CD1c-positive myeloid dendritic cell (primary cell): Measurements from ENCODE around the gene SRP54.
"Not testable (repeated sequence)": the region's sequence is repeated elsewhere in the genome, so short reads cannot be mapped to it uniquely, and the experiment has no call there.

Source experiments
- DNase-seq: peaks from one replicate; pipeline ENCODE4 v3.0.0-alpha.2; 2016; ENCODE audit errors: extremely low spot score

The SRP54 gene

GRCh38 chr14:34983786-34984185 is 994 bp downstream of the SRP54 start:
- peak; percentile 49 for DNase-seq

- DNase-seq = no peak
Observed at GRCh38 chr14:34985740-34986139, 2.9 kb downstream of the SRP54 start.

- no peak for DNase-seq
Observed at GRCh38 chr14:34987180-34987579, 4.4 kb downstream of the SRP54 start.

- no peak for DNase-seq
Observed at GRCh38 chr14:34989762-34990161, 7.0 kb downstream of the SRP54 start.

GRCh38 chr14:34993426-34993825 is 10.6 kb downstream of the SRP54 start:
- no peak for DNase-seq

- no peak for DNase-seq
Observed at GRCh38 chr14:34994668-34995067, 11.9 kb downstream of the SRP54 start.

GRCh38 chr14:34997762-34998161 is 15.0 kb downstream of the SRP54 start:
- DNase-seq = no peak

- DNase-seq = no peak
Observed at GRCh38 chr14:34999500-34999899, 16.7 kb downstream of the SRP54 start.

- no peak for DNase-seq
Observed at GRCh38 chr14:35001621-35002020, 18.8 kb downstream of the SRP54 start.

- no peak for DNase-seq
Observed at GRCh38 chr14:35004839-35005238, 22.0 kb downstream of the SRP54 start.

GRCh38 chr14:35016568-35016967 is 33.8 kb downstream of the SRP54 start:
- DNase-seq = no peak

GRCh38 chr14:35020713-35021112 is 37.9 kb downstream of the SRP54 start:
- peak; percentile 20 for DNase-seq

- DNase-seq = no peak
Observed at GRCh38 chr14:35028435-35028834, 45.6 kb downstream of the SRP54 start.

GRCh38 chr14:35032562-35032961 is 49.8 kb downstream of the SRP54 start:
- no peak for DNase-seq

GRCh38 chr14:35034440-35034833 is 51.6 kb downstream of the SRP54 start:
- no peak for DNase-seq

GRCh38 chr14:35034944-35035554 is 52.3 kb downstream of the SRP54 start:
- DNase-seq = not testable (repeated sequence)

- DNase-seq = not testable (repeated sequence)
Observed at GRCh38 chr14:35038312-35038711, 55.5 kb downstream of the SRP54 start.

- no peak for DNase-seq
Observed at GRCh38 chr14:35042632-35043031, 59.8 kb downstream of the SRP54 start.

GRCh38 chr14:35043046-35043445 is 60.3 kb downstream of the SRP54 start:
- no peak for DNase-seq

- peak; percentile 55 for DNase-seq
Observed at GRCh38 chr14:35044939-35045797, 62.4 kb downstream of the SRP54 start.

- no peak for DNase-seq
Observed at GRCh38 chr14:35045798-35046047, 62.9 kb downstream of the SRP54 start.

- DNase-seq = peak; percentile 98
Observed at GRCh38 chr14:35046048-35046750, 63.4 kb downstream of the SRP54 start, which contains the start of gene FAM177A1. Gene FAM177A1 (plus strand): TSS chr14:35046272. CDS start chr14:35046464, 192 bp downstream.
